ENCODE data around the gene TLCD3B.
A peak's percentile ranks its signal among the peaks of the same experiment; 100 is the strongest.
"Not testable (repeated sequence)": the region's sequence is repeated elsewhere in the genome, so short reads cannot be mapped to it uniquely, and the experiment has no call there.

The TLCD3B gene

DNA sequence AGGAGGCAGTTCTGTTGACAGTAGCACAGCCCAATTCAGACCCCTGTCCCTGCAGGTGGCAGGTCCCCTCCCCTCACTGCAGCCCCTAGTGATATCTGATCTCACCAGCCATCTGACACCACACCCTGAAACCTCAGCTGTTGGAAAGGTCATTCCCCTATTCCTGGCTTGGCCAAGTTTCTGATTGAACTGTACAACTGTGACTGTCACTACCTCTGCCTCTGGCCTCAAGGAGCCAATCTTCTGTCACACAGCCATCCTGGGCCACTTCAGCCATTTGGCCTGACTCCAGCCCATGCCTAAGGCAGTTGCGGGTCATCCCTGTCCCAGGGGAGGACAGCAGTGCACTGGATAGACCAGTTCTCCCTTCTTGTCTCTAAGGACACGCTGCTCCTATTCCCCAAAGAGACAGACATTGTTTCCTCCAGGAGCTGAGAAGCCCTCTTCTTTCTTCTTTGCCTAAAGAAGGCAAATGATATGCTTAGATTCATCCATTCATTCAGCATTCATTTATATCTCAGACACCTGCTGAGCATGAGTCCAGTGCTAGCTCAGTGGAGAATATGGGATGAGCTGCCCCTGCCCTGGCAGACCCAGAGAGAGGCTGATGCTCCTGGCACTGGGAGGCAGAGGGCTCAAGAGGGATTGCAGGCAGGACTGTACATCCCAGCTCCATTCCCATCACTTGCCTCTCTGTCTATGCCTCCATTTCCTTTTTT lies 29.9 kb upstream of the TLCD3B start:
- no peak for DNase-seq (ENCODE audit: low read depth in 1 of 2, low spot score in 1 of 2)

DNA sequence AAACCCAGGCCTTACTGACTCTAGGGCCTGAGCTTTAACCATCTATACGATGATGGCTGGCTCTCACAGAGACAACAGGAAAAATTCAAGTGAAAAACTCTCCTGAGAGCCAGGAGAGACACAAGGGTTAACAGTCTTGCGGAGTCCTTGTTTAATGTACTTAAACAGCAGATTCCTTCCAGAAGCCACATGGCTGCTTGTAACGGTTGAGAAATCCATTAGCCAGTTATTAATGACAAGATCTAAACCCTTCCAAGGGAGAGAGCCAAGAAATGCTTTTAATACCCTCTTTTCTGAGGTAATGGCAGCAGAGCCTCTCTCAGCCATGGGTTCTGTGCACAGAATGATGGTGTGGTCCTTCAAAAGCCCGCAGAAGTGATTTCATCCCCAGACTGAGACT lies 29.3 kb upstream of the TLCD3B start:
- DNase-seq (ENCODE audit: low read depth in 1 of 2, low spot score in 1 of 2): no peak

DNA sequence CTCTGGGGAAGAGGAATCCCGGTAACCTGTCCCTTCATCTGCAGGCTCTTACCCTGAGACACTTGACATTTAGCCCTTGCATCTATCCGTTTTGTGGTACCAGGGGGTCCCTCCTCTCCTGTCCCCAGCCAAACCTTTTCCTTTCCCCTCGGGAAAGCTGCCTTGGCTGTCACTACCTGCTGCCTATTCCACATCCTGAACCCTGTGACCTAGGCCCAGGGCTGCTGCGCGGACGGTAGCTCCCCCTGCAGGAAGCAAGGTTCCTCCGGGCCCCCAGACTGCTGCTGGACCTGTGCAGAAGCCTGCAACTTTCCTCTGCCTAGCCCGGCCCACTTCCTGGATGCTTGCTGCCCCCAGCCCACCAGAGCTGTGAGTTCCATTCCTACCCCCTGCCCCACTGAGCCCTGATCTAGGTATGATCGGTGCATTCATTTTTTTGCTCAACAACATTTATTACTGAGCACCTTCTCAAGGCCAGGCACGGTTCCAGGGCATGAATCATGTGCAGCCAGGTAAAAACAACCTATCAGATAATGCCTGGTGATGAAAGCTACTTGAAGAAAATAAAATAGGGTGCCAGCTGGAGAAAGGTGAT lies 24.0 kb upstream of the TLCD3B start:
- no peak for DNase-seq (ENCODE audit: low read depth in 1 of 2, low spot score in 1 of 2)

DNA sequence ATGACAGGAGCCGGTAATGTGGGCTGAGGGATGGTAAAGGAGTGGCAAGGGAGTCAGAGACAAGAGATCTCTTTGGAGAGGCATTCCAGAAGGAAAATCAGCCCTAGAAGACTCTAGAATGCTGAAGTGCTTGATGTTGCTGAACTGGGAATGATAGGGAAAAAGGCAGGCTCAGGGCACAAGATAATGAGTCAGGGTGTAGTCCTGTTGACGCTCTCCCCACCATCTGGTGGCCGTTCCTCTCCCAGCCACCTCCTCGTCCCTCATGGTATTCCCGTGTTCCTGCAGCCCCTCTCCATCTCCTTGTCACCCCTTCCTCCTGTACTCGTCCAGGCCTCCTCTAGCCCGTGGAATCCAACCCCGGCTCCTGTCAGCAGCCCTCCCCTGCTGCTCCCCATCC lies 23.4 kb upstream of the TLCD3B start:
- no peak for DNase-seq (ENCODE audit: low read depth in 1 of 2, low spot score in 1 of 2)

DNA sequence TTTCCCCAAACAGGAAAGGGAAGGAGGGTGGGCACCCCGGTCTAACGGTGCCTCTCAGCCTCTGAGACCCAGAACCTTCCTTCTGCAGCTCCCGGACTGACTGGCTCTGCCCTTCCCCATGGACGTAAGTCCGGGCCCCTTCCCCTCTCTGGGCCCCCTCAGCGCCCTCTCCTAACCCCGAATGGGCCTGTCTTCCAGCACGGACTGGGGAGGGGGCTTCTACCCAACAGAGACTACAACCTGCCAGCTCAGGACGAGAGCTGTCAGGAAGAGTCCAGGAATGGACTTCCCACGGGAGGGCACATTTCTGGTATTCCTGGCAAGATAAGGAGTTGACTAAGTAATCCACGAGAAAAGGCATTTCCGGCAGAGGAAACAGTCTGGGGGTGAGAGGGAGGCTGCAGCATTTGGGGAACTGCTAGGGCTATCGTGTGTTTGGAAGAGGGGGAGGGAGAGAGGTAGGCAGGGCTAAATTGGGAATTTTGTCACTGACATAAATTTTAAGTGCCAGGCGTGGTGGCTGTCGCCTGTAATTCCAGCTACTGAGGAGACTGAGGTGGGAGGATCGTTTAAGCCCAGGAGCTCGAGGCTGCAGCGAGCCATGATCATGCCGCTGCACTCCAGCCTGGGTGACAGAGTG lies 22.4 kb upstream of the TLCD3B start:
- no peak for DNase-seq (ENCODE audit: low read depth in 1 of 2, low spot score in 1 of 2)

DNA sequence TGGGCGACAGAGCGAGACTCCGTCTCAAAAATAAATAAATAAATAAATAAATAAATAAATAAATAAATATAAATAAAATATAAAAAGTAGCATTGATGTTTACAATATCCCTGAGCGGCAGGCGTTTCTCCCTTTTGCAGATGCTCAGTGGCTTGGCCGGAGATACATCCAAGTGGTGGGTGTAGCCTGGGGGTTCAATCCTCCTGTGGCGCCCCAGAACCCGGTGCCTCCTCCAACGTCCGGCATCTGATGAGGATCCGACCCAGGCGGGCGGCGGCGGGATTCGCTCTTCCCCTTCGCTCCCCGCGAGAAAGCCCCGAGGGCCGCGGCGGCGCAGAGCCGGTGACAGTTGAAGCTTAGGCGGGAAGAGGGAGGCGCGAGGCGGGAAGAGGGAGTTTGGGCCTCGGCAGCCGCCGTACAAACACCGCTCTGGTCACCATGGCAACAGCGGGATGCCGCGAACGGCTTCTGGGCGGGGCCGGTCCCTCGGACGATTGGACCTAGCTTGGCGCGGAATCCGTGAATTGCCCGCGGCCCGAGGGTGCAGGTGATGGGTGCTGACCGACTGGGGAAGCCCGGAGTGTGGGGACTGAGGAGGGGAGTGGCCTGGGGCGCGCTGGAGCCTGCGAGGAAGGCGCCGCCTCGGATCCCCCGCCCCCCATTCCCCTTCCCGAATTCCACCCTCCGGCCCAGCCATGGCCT lies 21.8 kb upstream of the TLCD3B start:
- DNase-seq (ENCODE audit: low read depth in 1 of 2, low spot score in 1 of 2): peak; percentile 73 to 83

DNA sequence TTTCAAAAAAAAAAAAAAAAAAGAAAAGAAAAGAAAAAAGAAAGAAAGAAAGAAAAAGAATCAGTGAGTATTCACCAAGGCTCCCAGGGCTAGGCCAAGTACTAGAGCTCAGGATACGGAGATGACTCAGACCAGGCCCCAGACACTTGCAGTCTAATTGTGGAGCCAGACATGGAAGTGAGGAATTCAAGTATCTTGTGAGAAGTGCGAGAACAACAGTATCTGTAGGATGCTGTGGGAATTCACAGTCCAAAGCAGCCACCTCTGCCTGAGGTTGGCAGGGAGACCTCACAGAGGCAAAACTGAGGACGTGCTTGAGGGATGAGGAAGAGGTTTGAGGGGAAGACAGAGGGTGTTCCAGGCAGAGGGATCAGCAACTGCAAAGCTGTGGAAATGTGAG lies 20.4 kb upstream of the TLCD3B start:
- no peak for DNase-seq (ENCODE audit: low read depth in 1 of 2, low spot score in 1 of 2)

DNA sequence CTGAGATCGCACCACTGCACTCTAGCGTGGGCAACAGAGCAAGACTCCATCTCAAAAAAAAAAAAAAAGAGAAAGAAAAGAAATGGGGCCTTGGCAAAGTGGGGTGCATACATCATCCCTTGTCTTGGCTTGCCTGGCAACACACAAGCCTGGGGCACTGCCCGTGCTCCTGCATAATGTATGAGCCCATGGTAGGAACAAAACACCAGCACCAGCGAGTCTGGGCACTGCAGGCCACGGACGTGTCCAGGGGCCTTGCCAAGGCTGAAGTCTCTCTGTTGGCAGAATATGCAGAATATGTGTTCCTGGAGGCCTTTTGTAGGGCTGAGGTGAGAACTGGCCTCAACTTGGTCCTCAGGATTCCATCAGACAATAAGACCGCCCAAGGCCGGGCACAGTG lies 18.8 kb upstream of the TLCD3B start:
- no peak for DNase-seq (ENCODE audit: low read depth in 1 of 2, low spot score in 1 of 2)

DNA sequence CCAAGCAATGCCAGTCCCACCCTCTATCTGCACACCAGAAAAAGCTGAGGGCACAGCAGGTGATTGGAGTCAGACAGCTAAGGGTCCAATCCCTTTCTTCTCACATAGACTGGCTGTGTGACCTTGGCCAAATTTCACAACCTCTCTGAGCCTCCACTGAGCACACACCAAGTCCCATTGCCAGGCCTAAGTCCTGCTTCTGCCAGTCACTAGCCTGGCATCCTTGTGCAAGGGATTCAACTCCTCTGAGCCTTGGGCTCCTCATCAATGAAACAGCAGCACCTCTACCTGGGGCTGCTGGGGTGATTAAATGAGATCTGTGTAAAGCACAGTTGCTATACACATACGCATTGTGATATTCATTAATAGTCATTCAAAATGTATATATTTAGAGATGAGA lies 15.5 kb upstream of the TLCD3B start:
- DNase-seq (ENCODE audit: low read depth in 1 of 2, low spot score in 1 of 2): no peak

DNA sequence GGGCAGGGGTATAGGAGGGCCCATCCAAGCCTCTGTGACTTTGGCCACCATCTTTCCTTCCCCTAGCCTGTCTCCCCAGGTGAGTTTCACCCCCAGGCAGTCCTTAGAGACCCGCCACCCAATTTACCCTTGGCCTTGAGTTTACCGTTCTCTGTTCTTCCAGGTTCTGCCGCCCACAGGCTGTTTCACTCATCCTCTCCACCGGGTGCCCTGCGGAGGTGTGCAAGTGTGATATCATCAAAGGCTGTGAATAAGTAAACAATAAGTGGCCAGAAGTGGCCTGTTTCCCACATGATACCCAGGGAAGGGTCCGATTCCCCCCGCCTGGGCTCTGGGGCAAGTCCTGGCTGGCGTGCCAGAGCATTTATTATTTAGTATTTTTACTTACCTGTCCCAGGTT lies 15.1 kb upstream of the TLCD3B start:
- DNase-seq (ENCODE audit: low read depth in 1 of 2, low spot score in 1 of 2): no peak

DNA sequence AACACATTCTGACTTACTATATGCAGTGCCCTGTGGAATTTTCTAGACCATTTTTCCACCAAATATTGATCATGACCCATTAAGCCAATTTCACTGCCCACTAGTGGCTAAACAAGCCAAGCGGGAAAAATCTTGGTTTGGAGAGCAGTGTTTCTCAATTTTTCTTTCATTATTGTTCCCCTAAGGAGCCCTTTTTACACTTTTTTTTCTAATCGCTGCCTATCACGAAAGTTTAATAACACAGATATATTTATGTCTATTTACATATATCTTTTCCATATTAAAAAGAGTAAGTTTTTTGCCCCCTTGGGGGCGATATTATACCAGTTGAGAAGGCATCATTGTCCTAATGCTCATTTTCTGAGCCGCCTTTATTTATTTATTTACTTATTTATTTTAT lies 10.8 kb upstream of the TLCD3B start:
- no peak for DNase-seq (ENCODE audit: low read depth in 1 of 2, low spot score in 1 of 2)

DNA sequence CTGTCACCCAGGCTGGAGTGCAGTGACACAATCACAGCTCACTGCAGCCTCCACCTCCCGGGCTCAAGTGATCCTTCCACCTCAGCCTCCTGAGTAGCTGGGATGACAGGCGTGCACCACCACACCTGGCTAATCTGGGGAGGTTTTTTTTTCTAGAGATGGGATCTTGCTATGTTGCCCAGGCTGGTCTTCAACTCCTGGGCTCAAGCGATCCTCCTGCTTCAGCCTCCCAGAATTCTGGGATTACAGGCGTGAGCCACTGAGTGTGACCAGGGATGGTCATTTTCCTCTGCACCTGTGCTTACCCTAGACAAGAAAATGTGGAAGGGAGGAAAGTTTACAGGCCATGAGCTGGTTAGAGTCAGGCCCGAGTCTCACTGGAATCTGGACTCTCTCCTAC lies 9.6 kb upstream of the TLCD3B start:
- DNase-seq (ENCODE audit: low read depth in 1 of 2, low spot score in 1 of 2): not testable (repeated sequence)

DNA sequence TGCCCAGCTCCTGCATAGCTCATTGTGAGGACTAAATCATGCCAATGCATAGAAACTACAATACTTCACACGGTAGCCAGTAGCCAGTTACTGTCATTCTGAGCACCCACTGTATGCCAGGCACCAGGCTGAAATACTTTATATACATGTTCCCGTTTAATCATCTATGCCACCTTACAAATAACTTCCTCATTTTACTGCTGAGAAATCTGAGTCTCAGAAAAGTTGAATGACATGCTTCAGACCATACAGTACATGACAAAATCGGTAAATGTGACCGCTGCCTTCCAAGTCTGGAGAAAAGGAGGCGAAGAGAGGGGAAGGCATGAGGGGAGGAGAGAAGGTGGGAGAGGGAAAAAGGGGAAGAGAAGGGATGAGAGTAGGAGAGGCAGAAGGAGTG lies 9.2 kb upstream of the TLCD3B start:
- DNase-seq (ENCODE audit: low read depth in 1 of 2, low spot score in 1 of 2): no peak

DNA sequence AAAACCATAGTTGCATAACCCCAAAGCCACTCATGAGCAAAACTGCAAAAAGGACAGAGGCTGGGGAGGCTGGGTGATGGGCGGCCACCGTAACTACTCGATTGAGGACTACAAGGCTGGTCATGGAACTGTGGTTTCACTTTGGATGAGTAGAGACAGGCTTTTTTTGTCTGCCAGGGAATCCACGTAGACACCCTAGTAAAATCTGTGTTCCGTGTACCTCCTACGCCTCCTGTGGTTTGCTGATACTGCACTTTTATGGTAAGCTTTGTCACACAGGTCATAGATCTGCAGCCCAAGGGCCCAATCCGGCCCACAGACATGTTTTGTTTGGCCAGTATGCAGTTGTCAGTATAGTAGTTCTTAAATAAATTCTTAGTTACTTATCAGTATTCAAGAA lies 2.2 kb upstream of the TLCD3B start:
- DNase-seq (ENCODE audit: low read depth in 1 of 2, low spot score in 1 of 2): no peak

DNA sequence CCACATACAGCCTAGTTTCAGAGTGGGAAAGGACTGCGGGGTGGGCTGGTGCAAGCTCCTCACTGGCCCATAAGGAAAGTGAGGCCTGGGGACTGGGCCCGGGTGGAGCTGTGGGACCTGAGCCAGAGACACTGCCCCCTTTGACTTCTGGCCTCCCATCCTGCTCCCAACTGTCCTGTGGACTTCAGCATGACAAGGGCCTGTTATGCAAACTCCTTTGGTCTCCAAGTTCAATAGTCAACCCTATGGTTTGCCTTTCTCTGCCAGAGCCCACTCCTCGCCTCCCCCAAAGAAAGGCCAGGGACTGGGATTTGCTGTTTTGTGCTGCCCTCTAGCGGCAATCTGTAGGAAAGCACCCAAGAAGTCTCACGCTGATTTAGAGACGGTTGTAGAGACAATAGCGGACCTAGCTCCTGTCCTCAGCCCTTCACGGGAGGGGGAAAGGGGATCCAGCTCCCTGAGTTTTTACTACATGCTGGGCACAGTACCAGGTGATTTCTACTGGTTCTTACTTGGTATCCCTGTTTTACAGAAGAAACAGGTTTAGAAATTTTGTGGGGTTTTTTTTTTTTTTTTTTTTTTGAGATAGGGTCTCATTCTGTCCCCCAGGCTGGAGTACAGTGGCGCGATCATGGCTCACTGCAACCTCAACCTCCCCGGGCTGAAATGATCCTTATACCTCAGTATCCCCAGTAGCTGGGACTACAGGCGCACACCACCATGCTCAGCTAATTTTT lies 1.2 kb upstream of the TLCD3B start:
- DNase-seq (ENCODE audit: low read depth in 1 of 2, low spot score in 1 of 2): no peak

DNA sequence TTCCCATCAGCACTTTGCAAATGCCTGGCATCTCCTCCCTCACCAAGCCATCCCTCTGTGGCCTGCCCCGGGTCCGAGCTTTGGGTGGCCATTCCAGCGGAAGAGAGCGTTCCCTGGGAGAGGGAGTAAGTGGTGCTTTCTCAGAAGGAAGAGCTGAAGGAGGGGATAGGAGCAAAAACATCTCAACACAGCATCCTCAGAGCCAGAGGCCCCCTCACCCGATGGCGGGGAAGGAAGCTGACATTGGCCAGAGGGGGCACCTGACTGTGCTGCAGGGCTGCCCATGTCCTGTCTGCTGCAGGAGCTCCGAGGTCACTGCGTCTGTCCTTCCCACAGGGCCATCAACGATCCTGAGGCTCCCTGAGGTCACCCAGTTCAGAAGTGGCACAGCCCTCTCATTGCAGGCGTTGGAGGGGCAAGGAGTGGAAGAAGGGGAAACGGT lies 427 bp upstream of the TLCD3B start:
- no peak for DNase-seq (ENCODE audit: low read depth in 1 of 2, low spot score in 1 of 2)

DNA sequence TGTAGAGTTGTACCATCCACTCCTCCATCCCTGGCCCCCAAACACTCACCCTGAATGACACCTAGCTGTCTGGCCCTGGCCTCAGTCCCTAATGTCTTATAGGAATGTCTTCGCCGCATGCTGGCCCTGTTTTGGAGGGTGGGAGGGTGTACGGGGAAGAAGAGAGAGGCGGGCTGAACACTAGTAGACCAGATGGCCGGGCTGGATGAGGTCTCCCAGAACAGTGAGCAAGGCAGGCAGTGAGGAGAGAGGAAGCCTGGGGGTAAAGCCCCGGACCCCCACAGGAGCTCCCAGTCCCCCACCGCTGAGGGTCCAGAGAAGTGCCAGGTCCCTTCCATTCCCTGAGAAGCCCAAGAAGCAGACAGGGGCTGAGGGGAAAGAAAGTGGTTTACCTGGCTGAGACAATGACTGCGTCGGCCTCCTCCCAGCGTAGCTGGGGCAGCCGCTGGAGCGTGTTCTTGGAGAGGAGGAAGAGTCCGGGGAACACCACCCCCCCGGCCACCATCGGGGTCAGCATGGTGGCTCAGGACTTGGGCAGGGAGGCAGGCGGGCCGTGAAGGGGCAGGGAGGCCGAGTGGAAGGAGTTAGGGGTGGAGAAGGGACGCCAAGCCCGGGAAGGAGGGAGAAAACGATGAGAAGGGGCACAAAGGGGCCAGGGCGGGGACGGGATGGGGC lies 923 bp downstream of the TLCD3B start:
- no peak for DNase-seq (ENCODE audit: low read depth in 1 of 2, low spot score in 1 of 2)

DNA sequence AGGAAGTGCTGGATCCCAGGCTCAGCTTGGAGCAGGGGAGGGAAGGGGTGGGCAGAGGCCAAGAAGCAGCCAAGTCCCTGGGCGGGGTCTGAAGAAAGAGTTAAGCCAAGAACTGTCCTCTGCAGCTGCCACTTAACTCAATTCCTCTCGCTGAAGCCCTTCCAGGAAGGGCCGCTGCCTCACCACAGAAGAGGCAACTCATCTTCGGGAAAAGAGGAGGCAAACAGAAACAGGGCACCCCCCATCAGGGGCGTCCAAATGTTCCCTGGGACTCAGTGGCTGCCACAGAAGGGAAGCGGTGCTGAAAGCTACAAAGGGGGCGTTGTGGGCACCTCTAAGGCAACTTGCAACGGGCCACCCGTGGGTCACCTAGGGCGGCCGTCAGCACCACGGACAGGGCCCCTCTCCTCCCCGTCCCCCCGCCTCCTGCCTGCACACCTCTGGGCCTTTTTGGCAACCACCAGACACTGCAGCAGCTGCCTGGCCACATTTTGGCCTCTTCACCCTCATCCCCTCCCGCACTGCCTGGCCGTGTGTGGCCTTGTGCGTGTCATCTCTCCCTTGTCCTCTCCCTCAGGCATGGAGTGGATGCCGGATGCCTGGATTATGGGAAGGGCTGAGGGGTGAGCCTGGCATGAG lies 2.5 kb downstream of the TLCD3B start:
- DNase-seq (ENCODE audit: low read depth in 1 of 2, low spot score in 1 of 2): no peak

DNA sequence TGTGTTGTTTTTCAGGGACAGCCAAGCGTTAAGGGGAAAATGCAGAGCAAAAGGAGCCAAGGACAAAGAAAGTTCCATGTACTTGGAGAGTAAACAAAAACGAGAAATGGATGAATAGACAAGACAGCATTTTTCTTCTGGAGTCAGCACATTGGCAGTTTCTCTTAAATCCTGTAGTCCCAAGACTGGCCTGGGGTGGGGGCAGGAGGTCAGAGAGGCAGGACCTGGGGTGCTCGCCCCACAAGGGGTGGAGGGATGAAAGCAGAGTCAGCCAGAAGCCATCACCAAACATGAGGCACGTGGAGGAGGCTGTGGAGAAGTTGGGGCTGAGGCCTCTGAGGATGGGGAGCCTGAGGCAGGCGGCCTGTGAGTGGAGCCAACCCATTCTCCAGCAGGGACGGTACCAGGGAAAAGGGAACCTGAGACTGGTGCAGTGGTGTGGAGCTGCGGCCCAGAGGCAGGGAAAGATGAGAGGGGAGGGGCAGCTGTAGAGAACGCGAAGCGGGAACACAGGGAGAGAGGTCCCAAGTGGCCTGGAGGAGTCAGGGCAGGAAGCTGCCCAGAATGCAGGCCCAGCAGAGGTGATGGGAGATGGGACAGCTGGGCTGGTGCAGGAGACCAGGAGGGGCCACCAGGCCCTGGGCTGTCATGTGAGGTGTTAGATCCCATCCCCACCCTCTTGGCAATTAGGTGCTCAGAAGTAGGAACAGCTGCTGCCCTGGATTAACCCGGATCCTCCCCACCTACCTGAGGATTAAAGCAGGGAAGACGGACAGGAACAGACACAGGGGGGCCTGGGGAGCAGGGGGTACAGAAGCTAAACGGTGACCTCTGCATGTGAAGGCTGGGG lies 3.3 kb downstream of the TLCD3B start:
- no peak for DNase-seq (ENCODE audit: low read depth in 1 of 2, low spot score in 1 of 2)

All from stimulated activated CD4-positive, alpha-beta T cell treated with anti-CD3 and anti-CD28 coated beads, Interleukin-15, amount 100 ng/mL, for 1 hour (primary cell).